Adrenal gland (tissue), 5 donors: Measurements from ENCODE around the gene CRTC3.
A peak's percentile ranks its signal among the peaks of the same experiment; 100 is the strongest.

Experiments
- CTCF ChIP-seq, 6 experiments: fragments of 450-650 bp in 4 of 6; fragments of 200-600 bp in 2 of 6; sonication (generic) in 1 of 6; IDR thresholded peaks; 1 replicate in 5 of 6; 2 replicates in 1 of 6; pipeline versions ENCODE4 v1.5.1 to v1.8.0; 2016 to 2021; ENCODE audit warnings: antibody characterized with exemption in 6 of 6, mild to moderate bottlenecking in 2 of 6, moderate library complexity in 1 of 6
- POLR2A ChIP-seq, 2 donors: fragments of 450-650 bp; IDR thresholded peaks; one replicate each; pipeline ENCODE4 v1.6.1; 2017; ENCODE audit warnings: antibody characterized with exemption in 2 of 2, mild to moderate bottlenecking in 2 of 2, moderate library complexity in 1 of 2
- donor health status: DM: no; HTN: no; CAD: no.

GRCh38 chr15:90530250-90531051 is 728 bp downstream of the CRTC3 start:
- no peak for TF ChIP-seq CTCF (IDR thresholded peaks at IDR 0.05)
- TF ChIP-seq POLR2A (IDR thresholded peaks at IDR 0.05), result peak in 1 of 2 donors; percentile 5
